Cortex of kidney (tissue), 1 donor: Measurements from ENCODE around the gene CBR3.
"Not testable (repeated sequence)": the region's sequence is repeated elsewhere in the genome, so short reads cannot be mapped to it uniquely, and the experiment has no call there.

Experiments used
- DNase-seq: peaks from one replicate; lab custom pipeline; 2025; lab: John Stamatoyannopoulos, UW

The CBR3 gene

DNA sequence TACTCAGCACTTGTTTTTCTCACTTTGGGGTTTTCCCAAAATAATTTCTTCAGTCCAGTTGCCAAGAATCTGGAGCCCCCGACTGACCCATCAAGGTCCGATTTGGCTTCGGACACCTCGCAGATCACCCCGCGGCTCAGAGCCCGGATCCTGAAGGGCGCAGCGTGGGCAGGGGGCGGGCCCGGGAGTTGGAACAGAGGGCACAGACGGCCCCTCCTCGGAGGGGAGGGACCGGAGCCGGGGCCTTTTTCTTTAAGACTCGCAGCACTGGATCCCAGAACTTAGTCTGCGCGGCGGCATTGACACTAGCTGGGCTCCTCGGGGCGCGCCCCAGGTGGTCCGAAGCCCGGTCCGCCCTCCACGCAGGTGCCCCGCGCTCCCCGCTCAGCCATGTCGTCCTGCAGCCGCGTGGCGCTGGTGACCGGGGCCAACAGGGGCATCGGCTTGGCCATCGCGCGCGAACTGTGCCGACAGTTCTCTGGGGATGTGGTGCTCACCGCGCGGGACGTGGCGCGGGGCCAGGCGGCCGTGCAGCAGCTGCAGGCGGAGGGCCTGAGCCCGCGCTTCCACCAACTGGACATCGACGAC lies at the start of gene CBR3:
Gene CBR3, plus strand, starts transcription at position 277 of the 588 bp plus-strand sequence. Its CDS starts 114 bp downstream, at position 391.
- DNase-seq, result no peak

DNA sequence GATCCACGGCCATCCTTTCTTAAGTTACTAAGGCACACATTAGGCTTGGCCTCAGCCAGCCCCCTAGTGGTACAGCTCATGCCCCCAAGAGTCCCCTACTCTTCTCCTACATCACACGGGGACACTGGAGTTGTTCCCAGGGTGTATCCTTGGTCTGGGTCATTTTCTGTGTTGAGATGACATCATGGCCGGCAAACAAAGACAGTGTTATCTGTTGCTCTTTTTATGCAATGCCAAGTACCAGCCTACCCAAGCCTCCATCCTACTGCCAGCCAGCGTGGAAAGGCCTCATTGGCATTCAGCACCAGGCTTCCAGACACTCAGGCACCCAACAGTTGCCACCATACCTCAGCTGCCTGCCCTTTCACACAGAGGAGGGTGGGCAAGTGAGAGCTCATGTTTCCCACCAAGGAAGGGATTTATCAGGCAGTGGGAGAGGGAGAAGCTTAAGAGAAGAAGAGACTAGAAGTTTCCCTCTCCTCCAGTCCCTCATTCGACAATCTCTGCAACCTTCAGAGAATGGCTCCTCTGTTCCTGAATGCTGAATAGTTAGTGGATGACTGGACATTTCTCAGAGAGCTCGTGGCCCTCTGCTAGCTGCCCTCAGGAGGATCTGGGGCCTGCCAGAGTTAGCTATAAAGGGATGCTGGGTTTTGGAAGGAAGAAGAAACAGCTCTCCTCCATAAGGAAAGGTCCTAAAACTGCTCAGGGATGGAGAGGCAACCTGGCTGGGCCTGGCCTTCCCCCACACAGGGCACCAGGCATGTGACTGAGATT lies 47.3 kb upstream of the CBR3 start:
- no peak for DNase-seq

DNA sequence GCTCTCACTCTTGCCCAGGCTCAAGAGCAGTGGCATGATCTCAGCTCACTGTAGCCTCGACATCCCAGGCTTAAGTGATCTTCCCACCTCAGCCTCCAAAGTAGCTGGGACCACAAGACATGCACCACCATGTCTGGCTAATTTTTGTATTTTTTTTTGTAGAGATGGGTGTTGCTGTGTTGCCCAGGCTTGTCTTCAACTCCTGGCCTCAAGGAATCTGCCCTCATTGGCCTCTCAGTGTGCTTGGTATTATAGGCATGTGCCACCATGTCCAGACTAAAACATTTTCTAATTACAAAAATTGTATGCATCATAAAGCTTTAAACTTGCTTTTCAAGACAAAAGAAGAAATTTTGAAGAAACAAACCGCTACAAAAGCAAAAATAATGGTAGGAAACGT lies 44.9 kb upstream of the CBR3 start:
- no peak for DNase-seq

DNA sequence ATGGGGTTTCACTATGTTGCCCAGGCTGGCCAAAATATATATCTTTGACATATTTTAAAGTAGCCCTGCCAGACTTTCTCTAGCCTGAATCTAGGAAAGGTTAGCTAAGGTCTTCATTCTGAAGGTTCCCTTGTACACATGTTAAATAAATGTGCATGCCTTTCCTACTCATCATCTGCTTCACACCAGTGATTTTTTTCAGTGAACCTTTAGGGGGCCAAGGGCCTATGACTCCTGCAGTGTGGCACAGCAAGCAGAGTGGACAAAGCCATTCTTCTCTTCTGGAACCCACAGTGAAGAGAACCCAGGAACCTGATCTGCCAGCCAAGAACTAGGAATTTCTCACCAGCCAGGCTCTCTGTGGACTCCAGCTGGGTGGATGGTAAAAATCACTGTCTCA lies 42.2 kb upstream of the CBR3 start:
- DNase-seq, result no peak

DNA sequence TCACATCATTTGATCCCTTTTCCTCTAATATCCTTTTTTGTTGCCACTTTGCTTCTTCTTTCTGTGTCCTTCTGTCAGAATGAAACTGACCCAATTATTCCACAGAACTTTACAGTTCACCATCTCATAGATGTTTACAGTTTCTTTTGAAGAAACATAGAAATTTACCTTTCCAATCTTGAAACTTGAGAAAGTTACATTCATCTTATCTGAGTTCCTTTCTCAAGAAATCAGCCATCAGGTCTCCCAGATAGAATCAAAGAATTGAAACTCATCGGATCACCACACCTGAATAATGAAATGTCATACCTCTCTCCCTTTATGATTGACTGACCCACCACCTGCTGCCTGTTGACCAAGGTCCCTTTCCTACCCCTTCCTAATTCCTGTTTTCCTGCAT lies 41.4 kb upstream of the CBR3 start:
- no peak for DNase-seq

DNA sequence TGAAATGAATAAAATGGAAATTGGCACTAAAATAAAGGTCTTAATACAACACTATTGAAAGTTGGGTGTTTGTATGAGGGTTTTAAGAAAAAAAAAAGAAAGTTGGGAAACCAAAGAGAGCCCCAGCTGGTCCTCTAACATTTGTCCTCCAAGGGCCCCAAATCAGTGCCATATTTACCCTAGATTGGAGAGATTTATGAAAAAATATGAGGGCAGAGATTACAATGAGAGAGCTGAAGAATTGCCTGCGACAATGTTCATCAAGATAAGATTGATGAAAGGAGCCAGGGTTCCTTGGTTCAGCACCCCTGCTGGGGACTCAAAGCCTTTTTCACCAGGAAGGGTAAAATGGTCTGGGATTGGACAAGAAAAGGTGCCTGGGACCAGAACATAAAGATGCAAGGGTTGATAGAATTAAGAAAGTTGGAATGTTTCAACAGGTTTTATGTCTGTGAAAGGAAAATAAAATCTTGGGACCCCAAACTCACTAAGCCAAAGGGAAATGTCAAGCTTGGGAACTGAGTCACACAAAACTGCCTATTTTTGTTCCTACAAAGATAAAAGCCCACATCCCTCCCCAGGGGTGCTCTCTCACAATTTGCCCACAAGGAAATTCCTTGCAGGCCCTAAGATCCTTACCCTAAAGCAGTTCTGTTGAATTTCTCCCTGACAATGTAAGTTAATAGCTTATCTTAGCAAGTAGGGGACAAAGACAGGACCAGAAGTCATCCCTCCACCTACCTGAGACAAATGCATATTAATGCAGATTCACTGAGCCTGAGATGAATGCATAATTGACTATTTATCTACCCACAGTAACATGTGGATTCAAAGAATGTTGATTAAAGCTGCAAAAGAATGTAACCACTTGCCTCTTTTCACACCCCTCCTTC lies 38.2 kb upstream of the CBR3 start:
- DNase-seq, result no peak

DNA sequence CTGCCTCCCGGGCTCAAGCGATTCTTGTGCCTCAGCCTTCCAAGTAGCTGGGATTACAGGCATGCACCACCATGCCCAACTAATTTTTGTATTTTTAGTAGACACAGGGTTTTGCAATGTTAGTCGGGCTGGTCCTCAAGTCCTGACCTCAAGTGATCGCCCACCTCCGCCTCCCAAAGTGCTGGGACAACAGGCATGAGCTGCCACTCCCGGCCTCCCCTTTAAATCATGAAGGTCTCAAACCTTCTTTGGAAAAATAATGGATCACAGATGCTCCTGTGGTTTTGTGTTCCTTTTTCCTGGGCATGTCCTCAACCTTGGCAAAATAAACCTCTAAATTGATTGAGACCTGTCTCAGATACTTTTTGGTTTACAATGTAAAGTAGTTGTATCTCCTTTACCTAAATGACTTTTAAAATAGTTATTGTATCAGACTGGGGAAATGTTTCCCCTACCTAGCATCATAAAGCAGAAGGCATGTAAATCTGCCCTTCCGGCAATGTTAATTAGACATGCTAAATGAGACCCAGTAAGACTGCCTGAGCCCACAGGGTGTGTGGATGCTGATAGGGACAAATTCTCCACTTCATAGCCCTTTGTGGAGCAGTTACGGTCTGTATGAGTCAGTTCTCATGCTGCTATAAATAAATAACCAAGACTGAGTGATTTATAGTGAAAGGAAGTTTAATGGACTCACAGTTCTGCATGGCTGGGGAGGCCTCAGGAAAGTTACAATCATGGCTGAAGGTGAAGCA lies 37.3 kb upstream of the CBR3 start:
- no peak for DNase-seq

DNA sequence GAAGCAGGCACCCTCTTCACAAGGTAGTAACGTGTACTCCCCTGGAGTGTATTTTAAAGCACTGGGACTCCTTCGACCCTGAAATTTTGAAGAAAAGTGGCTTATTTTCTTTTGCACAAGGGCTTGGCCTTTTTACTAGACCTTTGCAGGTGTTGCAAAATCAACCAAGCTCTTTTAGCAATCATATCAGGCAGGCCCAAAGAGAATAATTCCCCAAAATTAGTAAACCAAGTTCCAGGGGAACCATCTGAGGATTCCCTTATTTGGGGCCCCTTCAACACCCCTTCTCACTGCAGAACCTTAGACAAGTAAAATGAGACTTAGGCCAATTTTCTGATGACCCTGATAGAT lies 36.7 kb upstream of the CBR3 start:
- no peak for DNase-seq

DNA sequence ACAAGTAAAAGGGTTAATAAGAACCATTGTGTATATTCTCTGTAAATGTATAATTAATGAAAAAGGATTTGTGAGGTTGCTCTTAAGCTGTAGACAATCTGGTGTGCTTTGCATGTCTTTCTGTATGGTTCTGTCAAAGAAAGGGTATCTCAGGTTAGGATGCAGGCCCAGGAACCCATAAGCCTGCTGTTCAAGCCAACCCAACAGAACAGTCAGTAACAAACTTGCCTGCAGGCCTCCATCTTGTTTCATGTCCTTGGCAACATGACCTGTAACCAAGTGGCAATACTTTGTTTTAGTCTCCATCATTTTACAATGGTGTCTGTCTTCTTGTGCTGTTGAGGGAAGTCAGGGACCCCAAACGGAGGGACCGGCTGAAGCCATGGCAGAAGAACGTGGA lies 35.9 kb upstream of the CBR3 start:
- DNase-seq, result no peak

DNA sequence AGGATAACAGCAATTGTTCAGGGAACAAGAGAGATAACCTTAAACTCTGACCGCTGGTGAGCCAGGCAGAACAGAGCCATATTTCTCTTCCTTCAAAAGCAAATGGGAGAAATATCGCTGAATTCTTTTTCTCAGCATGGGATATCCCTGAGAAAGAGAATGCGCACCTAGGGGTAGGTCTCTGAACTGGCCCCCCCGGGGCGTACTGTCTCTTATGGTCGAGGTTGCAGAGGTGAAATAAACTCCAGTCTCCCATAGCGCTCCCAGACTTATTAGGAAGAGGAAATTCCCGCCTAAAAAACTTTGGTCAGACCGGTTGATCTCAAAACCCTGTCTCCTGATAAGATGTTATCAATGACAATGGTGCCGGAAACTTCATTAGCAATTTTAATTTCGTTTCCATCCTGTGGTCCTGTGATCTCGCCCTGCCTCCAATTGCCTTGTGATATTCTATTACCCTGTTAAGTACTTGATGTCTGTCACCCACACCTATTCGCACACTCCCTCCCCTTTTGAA lies 35.1 kb upstream of the CBR3 start:
- DNase-seq, result not testable (repeated sequence)

DNA sequence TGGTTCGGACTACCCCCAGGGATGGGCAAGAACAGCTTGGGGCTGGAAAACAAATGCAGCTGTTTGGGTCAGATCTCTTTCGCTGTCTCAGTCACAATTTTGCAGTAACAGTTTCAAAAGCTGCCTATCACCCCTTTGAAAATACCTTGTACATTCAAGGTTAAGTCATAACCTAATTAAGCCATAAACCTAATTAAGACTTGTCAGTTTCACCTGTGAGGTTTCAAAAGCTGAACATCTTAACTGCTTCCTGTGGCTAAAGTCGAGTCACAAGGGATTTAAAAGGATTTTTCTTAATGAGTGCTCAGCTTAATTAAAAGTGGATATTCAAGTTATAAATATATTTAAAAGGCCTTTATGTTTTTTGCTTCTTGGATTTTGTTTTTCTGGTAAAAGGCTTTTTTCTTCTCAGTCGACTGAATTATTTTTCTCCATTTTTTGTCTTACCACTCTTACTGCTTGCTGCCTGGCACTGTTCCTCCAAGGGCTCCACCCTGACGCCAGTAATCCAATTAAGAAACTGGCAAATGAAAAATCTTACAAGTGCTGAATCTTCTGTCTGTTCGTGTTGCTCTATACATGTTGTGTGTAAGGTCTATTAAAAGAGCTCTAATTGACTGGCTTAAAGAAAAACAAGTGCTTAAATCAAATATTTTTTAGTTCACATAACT lies 33.8 kb upstream of the CBR3 start:
- no peak for DNase-seq

DNA sequence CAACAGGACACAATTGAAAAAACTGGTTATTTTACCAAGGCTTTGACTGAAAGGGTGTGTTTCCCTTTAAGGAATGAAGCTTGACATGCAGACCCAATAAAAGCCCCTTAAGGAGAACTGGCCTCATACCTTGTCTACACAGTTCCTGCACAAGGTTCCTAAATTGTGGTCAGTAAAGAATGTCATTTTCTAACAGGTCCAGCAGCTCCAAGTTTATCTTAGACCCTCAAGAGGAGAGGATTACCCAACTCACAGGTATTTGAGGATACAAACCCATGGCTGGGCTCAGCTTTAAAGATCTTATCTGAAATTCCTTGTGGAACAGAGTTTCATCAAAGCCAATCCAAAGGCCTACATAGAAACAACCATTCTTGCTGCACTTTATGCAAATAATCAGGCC lies 31.4 kb upstream of the CBR3 start:
- no peak for DNase-seq

DNA sequence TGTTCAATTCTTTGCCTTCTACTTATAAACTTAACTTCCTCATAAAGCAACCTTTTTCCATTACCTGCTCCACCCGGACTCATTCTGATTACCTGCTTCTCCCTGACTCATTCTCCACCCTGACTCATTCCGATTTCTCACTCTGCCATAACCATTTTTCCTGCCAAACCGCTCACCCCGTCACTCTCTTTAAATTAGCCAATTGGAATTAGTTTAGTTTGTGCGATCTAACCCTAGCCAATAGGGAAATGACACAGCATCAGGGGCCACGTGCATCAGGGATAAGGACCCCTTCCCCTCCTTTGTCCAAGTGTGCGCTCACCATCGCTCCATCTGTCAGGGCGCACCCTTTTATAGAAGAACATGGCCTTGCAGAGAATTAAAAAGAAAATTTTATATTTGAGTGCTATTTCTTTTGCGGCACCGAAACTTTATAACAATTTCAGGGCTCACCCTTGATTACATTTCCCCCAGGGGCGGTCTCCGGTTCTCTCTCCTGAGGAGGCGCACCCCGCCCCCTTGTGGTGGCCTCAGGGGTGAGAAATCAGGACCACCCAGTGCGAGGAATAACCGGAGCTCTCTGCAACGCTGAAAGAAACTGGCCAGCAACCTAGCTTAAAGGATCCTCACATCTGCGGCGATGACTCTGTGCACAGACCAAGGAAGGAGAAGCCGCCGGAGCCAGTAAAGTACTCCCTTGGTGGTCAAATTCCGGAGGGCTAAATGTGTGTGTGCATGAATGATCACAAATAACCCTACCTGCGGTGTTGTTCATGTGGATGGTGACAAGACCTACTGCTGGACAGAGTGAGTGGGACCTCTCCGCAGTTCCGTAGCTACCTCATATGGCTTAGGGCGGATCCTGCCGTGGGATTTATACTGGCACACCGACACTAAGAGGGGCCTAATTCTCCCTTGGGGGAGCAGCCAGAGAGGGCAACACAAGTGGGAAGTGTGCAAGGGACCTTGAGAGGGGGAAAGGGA lies 30.3 kb upstream of the CBR3 start:
- no peak for DNase-seq

DNA sequence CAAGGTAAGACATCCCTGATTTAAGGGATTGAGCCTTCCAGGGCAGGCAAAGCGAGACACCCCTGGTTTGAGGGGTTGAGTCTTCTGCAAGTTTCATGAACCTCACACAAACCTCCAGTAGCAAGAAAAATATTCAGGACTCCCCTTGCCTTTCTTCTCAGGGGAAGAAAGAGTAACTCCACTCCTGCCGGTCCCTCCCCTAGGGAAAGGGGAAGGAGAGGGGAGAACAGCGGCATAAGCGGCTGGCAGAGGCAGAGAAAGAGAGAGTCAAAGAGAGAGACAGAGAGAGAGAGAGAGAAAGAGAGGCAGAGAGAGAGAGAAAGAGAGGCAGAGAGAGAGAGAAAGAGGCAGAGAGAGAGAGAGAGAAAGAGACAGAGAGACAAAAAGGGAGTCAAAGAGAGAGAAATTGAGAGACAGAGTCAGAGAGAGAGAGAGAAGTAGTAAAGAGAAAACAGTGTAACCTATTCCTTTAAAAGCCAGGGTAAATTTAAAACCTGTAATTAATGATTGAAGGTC lies 29.5 kb upstream of the CBR3 start:
- no peak for DNase-seq

DNA sequence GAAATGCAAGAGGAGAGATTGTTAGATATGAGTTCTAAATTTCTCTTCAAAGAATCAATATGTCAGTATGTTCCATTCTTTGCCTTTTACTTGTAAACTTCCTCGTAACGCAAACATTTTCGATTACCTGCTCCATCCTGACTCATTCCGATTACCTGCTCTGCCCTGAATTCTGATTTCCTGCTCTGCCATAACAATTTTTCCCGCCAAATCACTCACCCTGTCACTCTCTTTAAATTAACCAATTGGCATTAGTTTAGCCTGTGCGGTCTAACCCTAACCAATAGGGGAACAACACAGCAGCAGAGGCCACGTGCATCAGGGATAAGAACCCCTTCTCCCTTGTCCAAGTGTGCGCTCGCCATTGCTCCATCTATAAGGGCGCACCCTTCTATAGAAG lies 25.0 kb upstream of the CBR3 start:
- DNase-seq, result no peak

DNA sequence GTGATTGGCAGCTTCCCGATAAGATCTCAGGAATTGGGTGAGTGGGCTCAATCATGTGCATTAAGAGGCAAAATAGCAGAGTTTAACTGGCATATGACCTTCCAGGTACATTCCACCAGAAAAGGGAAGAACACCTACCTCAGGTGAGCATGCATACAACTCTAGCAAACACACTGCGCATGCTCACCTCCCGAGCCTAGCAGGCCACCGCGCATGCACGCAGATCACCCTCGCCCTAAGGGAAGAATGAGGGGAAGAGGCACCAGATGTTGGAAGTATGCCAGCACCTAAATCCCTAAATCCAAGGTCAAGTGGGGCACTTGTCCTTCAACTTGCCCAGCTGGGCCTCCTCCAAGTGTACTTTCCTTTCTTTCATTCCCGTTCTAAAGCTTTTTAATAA lies 23.6 kb upstream of the CBR3 start:
- DNase-seq, result no peak

DNA sequence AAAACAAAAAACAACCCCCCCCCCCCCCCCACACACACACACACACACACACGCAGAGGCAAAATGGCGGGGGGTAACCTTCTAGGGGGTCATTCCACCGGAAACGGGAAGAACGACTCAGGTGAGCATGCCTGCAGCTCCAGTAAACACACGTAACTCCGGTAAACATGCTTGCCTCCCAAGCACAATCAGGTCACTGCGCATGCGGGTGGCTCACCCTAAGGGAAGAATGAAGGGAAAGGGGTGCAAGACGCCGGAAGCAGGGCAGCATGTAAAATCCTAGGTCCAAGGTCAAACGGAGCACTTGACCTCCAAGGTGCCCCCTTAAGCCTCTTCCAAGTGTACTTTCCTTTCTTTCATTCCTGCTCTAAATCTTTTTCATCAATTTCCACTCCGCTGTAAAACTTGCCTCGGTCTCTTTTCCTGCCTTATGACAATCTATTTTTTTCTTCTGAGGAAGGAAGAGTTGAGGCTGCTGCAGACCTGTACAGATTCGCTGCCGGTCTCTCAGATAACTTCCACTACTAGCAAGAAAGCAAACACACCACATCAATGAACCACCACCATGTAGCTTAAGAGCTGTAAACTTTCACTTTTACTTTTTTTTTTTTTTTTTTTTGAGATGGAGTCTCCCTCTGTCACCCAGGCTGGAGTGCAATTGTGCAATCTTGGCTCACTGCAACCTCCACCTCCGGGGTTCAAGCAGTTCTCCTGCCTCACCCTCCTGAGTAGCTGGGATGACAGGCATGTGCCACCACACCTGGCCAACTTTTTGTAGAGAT lies 21.0 kb upstream of the CBR3 start:
- DNase-seq, result no peak

DNA sequence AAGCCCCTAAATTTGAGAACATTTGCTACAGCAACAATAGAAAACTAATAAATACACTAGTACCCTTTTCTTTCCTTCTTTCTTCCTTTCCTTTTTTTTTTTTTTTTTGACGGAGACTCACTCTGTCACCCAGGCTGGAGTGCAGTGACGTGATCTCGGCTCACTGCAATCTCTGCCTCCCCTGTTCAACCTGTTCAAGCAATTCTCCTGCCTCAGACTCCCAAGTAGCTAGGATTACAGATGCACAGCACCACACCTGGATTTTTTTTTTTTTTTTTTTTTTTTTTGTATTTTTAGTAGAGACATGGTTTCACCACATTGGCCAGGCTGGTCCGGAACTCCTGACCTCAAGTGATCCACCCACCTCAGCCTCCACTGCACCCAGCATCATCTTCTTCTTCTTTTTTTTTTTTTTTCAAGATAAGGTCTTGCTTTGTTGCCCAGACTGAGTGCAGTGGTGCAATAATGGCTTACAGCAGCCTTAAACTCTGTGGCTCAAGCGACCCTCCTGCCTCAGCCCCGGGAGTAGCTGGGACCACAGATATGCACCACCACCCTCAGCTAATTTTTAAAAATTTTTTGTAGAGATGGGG lies 19.6 kb upstream of the CBR3 start:
- DNase-seq, result no peak

DNA sequence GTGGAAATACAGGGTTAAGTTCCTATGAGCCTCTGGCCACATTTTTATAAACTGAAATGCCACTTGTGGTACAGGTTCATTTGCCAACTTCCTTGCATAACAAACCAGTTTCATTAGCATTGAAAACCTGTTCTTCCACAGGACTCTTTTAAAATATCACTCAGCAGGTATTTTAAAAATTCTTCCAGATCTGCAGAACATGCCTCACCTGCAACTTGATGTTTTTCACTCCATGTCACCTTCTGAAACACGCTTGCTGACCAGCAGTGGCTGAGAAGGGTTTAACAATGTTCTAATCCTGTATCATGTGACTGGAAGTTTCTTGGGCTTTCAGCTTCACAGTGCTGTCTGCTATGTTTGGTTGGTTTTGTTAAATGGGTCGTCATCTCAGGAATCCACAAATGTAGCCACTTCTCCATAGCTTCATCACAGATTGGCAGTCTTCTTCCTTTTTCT lies 17.6 kb upstream of the CBR3 start:
- no peak for DNase-seq
